Sigmoid colon (tissue), 7 donors: ENCODE results near the gene MYO5B. TPM values are rescaled to one million over a fixed set of nuclear protein-coding genes. Genes with fewer than 3 reads are reported as not detected.

Experiments
- DNase-seq: peaks from one replicate; pipeline ENCODE4 v3.0.0-alpha.2; 2019
- H3K27ac ChIP-seq, 4 donors: fragments of 200-600 bp; sonication (generic); one replicate each; pipeline ENCODE4 v1.5.1; 2016 to 2019; ENCODE audit warnings: mild to moderate bottlenecking in 1 of 4
- H3K27me3 ChIP-seq, 3 donors: fragments of 200-600 bp; sonication (generic); one replicate each; pipeline ENCODE4 v1.5.1; 2019; ENCODE audit warnings: mild to moderate bottlenecking in 1 of 3
- H3K36me3 ChIP-seq, 4 donors: fragments of 200-600 bp; sonication (generic); one replicate each; pipeline ENCODE4 v1.5.1; 2016 to 2019
- H3K4me1 ChIP-seq, 4 donors: fragments of 200-600 bp; sonication (generic); one replicate each; pipeline ENCODE4 v1.5.1; 2017 to 2019
- H3K4me3 ChIP-seq, 4 donors: fragments of 200-600 bp; sonication (generic); one replicate each; pipeline ENCODE4 v1.5.1; 2017 to 2019; ENCODE audit warnings: mild to moderate bottlenecking in 2 of 4, moderate library complexity in 1 of 4
- H3K9me3 ChIP-seq, 4 donors: fragments of 200-600 bp in 3 of 4; sonication (generic) in 3 of 4; one replicate each; pipeline versions ENCODE4 v1.5.1 to v1.6.1; 2013 to 2019
- EP300 ChIP-seq, 4 donors: sonication (generic); formaldehyde crosslinking; IDR thresholded peaks; one replicate each; pipeline ENCODE4 v1.6.1; 2017; ENCODE audit warnings: antibody characterized with exemption in 4 of 4
- POLR2A ChIP-seq, 2 donors: fragments of 450-650 bp; IDR thresholded peaks; one replicate each; pipeline ENCODE4 v1.6.1; 2016; ENCODE audit warnings: antibody characterized with exemption in 2 of 2, mild to moderate bottlenecking in 2 of 2, moderate library complexity in 2 of 2
- POLR2AphosphoS5 ChIP-seq, 4 donors: sonication (generic); formaldehyde crosslinking; IDR thresholded peaks; one replicate each; pipeline ENCODE4 v1.6.1; 2017; ENCODE audit warnings: antibody characterized with exemption in 4 of 4
- WGBS, 2 donors: extraction: QIAGEN DNeasy Blood & Tissue Kit; methylation state at CpG; one replicate each; pipeline ENCODE4 v1.1.7; 2013; 5-methylcytosine and 5-hydroxymethylcytosine counted together
- intact Hi-C: fragments of 100-400 bp; cut with DNase I; formaldehyde crosslinking; loops from one replicate; pipeline ENCODE4 v1.15.1; 2023
- polyA plus RNA-seq, 3 donors: library from polyadenylated mRNA; stranded (reverse); fragments of 200-250 nt; gene quantifications; one replicate each; pipeline ENCODE4 v1.2.3, GENCODE V29; 2013
- total RNA-seq, 4 donors: library from RNA; depleted of rRNA; stranded (reverse); fragments of >200 nt; gene quantifications; one replicate each; pipeline ENCODE4 v1.1.0, GENCODE V29; 2016
- TF ChIP-seq, protein P1 (sequence below), 4 experiments: fragments of 450-650 bp in 3 of 4; fragments of 200-600 bp in 1 of 4; IDR thresholded peaks; one replicate each; pipeline ENCODE4 v1.5.1; 2016 to 2019; ENCODE audit warnings: antibody characterized with exemption in 4 of 4, mild to moderate bottlenecking in 3 of 4, moderate library complexity in 2 of 4
- donor health status: healthy with polysubstance abuse.
- donor health status: Bipolar disorder and iron deficiency.
- donor health status: healthy.

The MYO5B gene
- total and polyA plus RNA-seq, 7 donors: 0.14 to 80.7 (median 3.0) TPM

DNA sequence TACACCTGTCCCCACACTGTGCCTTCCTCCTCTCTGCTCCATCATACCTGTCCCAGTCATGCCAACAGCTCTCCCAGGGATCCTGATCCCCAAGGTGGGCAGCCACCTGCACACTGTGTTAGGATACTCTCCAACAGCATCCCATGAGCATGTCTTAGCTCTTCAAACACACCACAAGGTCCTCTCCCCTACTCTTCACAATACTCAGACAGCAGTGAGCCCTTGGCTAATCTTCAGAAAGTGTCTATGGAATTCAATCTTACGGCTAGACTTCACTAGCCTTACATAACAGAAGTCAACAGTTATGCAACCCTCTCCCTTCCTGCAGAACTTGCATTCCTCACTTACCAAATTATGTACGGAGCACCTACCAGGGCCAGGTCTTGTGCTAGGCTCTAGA is 79.9 kb downstream of the MYO5B start:
- no peaks in the 10 kb centered on the region for H3K9me3 ChIP-seq
- no peaks in the 10 kb centered on the region for H3K27me3 ChIP-seq
- DNase-seq: no peak
- intact Hi-C loops: no loop called here
- WGBS, 2 donors: 82 to 85% methylated on average over 2 of the region's 2 CpGs
- H3K27ac ChIP-seq: no peak overlapping the region
- no peak overlapping the region for H3K4me3 ChIP-seq
- TF ChIP-seq, protein P1, sequence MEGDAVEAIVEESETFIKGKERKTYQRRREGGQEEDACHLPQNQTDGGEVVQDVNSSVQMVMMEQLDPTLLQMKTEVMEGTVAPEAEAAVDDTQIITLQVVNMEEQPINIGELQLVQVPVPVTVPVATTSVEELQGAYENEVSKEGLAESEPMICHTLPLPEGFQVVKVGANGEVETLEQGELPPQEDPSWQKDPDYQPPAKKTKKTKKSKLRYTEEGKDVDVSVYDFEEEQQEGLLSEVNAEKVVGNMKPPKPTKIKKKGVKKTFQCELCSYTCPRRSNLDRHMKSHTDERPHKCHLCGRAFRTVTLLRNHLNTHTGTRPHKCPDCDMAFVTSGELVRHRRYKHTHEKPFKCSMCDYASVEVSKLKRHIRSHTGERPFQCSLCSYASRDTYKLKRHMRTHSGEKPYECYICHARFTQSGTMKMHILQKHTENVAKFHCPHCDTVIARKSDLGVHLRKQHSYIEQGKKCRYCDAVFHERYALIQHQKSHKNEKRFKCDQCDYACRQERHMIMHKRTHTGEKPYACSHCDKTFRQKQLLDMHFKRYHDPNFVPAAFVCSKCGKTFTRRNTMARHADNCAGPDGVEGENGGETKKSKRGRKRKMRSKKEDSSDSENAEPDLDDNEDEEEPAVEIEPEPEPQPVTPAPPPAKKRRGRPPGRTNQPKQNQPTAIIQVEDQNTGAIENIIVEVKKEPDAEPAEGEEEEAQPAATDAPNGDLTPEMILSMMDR (IDR thresholded peaks at IDR 0.05): no peak
- TF ChIP-seq EP300 (IDR thresholded peaks at IDR 0.05) (no peak), POLR2A (IDR thresholded peaks at IDR 0.05) (no peak), POLR2AphosphoS5 (IDR thresholded peaks at IDR 0.05) (no peak)
- H3K4me1 ChIP-seq: no peaks in the 10 kb centered on the region
- H3K36me3 ChIP-seq: no peaks in the 10 kb centered on the region

DNA sequence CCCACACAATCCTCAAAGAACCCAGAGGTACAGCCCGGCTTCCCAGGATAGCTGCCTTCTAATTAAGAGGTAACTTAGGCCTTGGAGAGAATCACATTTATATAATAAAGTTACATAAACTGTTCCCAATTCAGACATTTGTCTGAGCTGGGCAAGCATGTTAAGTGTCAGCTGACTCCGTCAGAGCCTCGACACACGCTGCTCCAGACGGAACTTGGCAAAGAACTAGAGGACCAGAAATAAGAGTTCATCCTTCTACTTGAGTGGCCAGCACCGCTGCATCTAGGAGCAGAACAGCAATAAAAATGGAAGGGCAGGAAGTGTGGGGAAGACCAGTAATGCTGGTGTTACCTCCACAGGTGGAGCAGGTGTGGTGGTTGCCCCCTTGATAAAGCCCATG is 80.5 kb downstream of the MYO5B start:
- H3K4me1 ChIP-seq: no peaks in the 10 kb centered on the region
- no peak overlapping the region for H3K4me3 ChIP-seq
- no peaks in the 10 kb centered on the region for H3K36me3 ChIP-seq
- 80% methylated on average over 6 of the region's 6 CpGs for WGBS, 2 donors
- no peak overlapping the region for H3K27ac ChIP-seq
- H3K9me3 ChIP-seq: no peaks in the 10 kb centered on the region
- intact Hi-C loops: no loop called here
- TF ChIP-seq, protein P1 (IDR thresholded peaks at IDR 0.05): no peak
- no peak for TF ChIP-seq POLR2A (IDR thresholded peaks at IDR 0.05)
- TF ChIP-seq EP300 (IDR thresholded peaks at IDR 0.05): no peak
- no peak for TF ChIP-seq POLR2AphosphoS5 (IDR thresholded peaks at IDR 0.05)
- DNase-seq: no peak
- H3K27me3 ChIP-seq: no peaks in the 10 kb centered on the region

DNA sequence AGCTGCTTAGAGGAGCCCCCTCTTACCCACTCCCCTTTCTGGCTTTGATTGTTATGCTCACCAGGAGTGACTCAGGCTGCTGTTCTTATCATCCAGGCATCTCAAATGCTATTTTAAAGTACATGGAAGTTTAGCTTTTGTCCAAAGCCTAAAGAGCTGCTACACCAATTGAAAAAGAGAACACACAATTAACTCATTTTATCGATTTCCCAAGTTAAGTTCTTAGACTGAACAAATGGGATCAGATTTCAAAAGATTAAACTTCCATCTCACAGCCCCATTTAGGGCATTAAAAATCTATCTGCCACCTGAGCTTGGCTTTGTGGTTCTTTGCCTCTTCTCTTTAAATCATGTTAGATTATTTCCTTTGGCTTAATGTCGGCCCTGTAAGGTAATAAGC is 81.2 kb downstream of the MYO5B start:
- Histone ChIP-seq H3K4me1 (no peaks in the 10 kb centered on the region), H3K36me3 (no peaks in the 10 kb centered on the region), H3K9me3 (no peaks in the 10 kb centered on the region), H3K27ac (no peak overlapping the region), H3K27me3 (no peaks in the 10 kb centered on the region), H3K4me3 (no peak overlapping the region)
- 39 to 74% methylated on average over 2 of the region's 2 CpGs for WGBS, 2 donors
- intact Hi-C loops: no loop called here
- no peak for DNase-seq
- TF ChIP-seq, protein P1 (IDR thresholded peaks at IDR 0.05): no peak
- TF ChIP-seq POLR2AphosphoS5 (IDR thresholded peaks at IDR 0.05) (no peak), EP300 (IDR thresholded peaks at IDR 0.05) (no peak), POLR2A (IDR thresholded peaks at IDR 0.05) (no peak)

DNA sequence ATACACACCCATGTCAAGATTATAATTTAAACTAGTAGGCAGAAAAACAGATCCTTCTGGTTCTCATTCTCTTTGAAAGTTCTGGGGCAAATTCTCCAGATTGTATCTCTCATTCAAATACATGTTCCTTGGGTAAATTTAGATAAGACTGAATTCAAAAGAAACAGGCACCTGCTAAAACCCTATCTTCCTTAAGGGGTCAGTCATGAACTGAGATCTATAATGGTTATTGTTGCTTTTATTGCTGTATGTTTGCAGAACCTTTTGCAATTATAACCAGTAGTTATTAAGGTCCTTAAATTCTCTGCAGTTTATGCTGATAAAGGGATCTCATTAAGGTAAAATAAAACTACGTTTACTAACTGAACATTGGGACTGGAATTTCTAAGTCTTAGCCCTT is 83.5 kb downstream of the MYO5B start:
- Histone ChIP-seq H3K27ac (no peak overlapping the region), H3K4me1 (no peaks in the 10 kb centered on the region), H3K9me3 (no peaks in the 10 kb centered on the region), H3K27me3 (no peaks in the 10 kb centered on the region), H3K36me3 (no peaks in the 10 kb centered on the region), H3K4me3 (no peak overlapping the region)
- 19 to 61% methylated on average over 1 of the region's 1 CpG for WGBS, 2 donors
- TF ChIP-seq POLR2A (IDR thresholded peaks at IDR 0.05) (no peak), EP300 (IDR thresholded peaks at IDR 0.05) (no peak), POLR2AphosphoS5 (IDR thresholded peaks at IDR 0.05) (no peak)
- TF ChIP-seq, protein P1 (IDR thresholded peaks at IDR 0.05): no peak
- intact Hi-C loops: no loop called here
- no peak for DNase-seq

DNA sequence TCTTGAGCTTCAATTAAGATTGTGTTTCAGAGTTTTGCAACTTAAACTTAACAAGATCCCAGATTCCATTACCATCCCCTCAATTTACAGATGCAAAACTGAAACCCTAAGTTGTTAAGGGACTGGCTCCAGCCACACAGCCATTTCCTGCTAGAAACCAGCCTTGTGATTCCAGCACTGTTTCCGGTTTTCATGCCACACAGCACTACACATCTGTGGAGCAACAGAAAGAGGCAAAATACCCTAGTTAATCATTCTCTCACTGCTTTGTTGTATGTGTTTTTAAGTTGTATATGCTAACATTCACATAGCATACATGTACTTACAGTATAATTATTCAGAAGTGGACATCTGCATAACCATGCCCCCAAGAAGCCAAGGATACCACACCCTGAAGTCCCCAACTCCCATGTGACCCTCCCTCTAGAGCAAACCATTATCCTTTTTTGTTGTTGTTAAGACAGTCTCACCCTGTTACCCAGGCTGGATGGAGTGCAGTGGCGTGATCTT is 87.4 kb downstream of the MYO5B start:
- H3K36me3 ChIP-seq: no peaks in the 10 kb centered on the region
- no peaks in the 10 kb centered on the region for H3K4me1 ChIP-seq
- no peak overlapping the region for H3K4me3 ChIP-seq
- H3K27me3 ChIP-seq: no peaks in the 10 kb centered on the region
- H3K9me3 ChIP-seq: no peaks in the 10 kb centered on the region
- no peak overlapping the region for H3K27ac ChIP-seq
- intact Hi-C loops: no loop called here
- WGBS, 2 donors: 30 to 70% methylated on average over 2 of the region's 2 CpGs
- no peak for DNase-seq
- TF ChIP-seq, protein P1 (IDR thresholded peaks at IDR 0.05): no peak
- TF ChIP-seq POLR2A (IDR thresholded peaks at IDR 0.05): no peak
- TF ChIP-seq POLR2AphosphoS5 (IDR thresholded peaks at IDR 0.05): no peak
- TF ChIP-seq EP300 (IDR thresholded peaks at IDR 0.05): no peak
